Measurements from ENCODE around the gene MOCOS. TPM values are rescaled to one million over a fixed set of nuclear protein-coding genes. Genes with fewer than 3 reads are reported as not detected.

The MOCOS gene
- polyA plus RNA-seq, 1 donor, result 3.8 TPM

- no peak overlapping the region for H3K4me3 ChIP-seq (ENCODE audit: low read length)
- H3K27ac ChIP-seq (ENCODE audit: low read length), result no peak overlapping the region
- DNase-seq, result peak in 1 of 2 donors; percentile 36
- H3K36me3 ChIP-seq (ENCODE audit: control insufficient read depth, insufficient read depth, low read length), result no peaks in the 10 kb centered on the region
- H3K27me3 ChIP-seq (ENCODE audit: control insufficient read depth, insufficient read depth, low read length), result peaks cover 11% of the 10 kb centered on the region
- no peaks in the 10 kb centered on the region for H3K9me3 ChIP-seq (ENCODE audit: control insufficient read depth, low read depth, low read length)
- WGBS (ENCODE audit: insufficient coverage, low lambda C conversion rate), result 40% methylated on average over 2 of the region's 6 CpGs
- H3K4me1 ChIP-seq (ENCODE audit: control insufficient read depth, insufficient read depth, low read length), result no peaks in the 10 kb centered on the region
Observed at GRCh38 chr18:36284671-36285295, 97.5 kb downstream of the MOCOS start.

GRCh38 chr18:36287653-36288052 is 100.4 kb downstream of the MOCOS start:
- Histone ChIP-seq H3K4me3 (ENCODE audit: low read length) (no peak overlapping the region), H3K9me3 (ENCODE audit: control insufficient read depth, low read depth, low read length) (no peaks in the 10 kb centered on the region), H3K27ac (ENCODE audit: low read length) (no peak overlapping the region), H3K36me3 (ENCODE audit: control insufficient read depth, insufficient read depth, low read length) (no peaks in the 10 kb centered on the region), H3K27me3 (ENCODE audit: control insufficient read depth, insufficient read depth, low read length) (peaks cover 6% of the 10 kb centered on the region), H3K4me1 (ENCODE audit: control insufficient read depth, insufficient read depth, low read length) (no peaks in the 10 kb centered on the region)
- DNase-seq, result no peak
- WGBS (ENCODE audit: insufficient coverage, low lambda C conversion rate), result no CpG with 5 or more reads among the region's 2 CpGs

GRCh38 chr18:36288689-36289088 is 101.4 kb downstream of the MOCOS start:
- no peaks in the 10 kb centered on the region for H3K9me3 ChIP-seq (ENCODE audit: control insufficient read depth, low read depth, low read length)
- no peaks in the 10 kb centered on the region for H3K36me3 ChIP-seq (ENCODE audit: control insufficient read depth, insufficient read depth, low read length)
- H3K4me3 ChIP-seq (ENCODE audit: low read length), result no peak overlapping the region
- DNase-seq, result no peak
- H3K4me1 ChIP-seq (ENCODE audit: control insufficient read depth, insufficient read depth, low read length), result no peaks in the 10 kb centered on the region
- peaks cover 6% of the 10 kb centered on the region for H3K27me3 ChIP-seq (ENCODE audit: control insufficient read depth, insufficient read depth, low read length)
- H3K27ac ChIP-seq (ENCODE audit: low read length), result no peak overlapping the region

GRCh38 chr18:36294031-36294430 is 106.7 kb downstream of the MOCOS start:
- no peaks in the 10 kb centered on the region for H3K36me3 ChIP-seq (ENCODE audit: control insufficient read depth, insufficient read depth, low read length)
- no peaks in the 10 kb centered on the region for H3K4me1 ChIP-seq (ENCODE audit: control insufficient read depth, insufficient read depth, low read length)
- H3K4me3 ChIP-seq (ENCODE audit: low read length), result no peak overlapping the region
- H3K9me3 ChIP-seq (ENCODE audit: control insufficient read depth, low read depth, low read length), result no peaks in the 10 kb centered on the region
- WGBS (ENCODE audit: insufficient coverage, low lambda C conversion rate), result no CpG with 5 or more reads among the region's 1 CpG
- DNase-seq, result no peak
- H3K27ac ChIP-seq (ENCODE audit: low read length), result no peak overlapping the region
- H3K27me3 ChIP-seq (ENCODE audit: control insufficient read depth, insufficient read depth, low read length), result peaks cover 48% of the 10 kb centered on the region

GRCh38 chr18:36295214-36295613 is 107.9 kb downstream of the MOCOS start:
- peaks cover 60% of the 10 kb centered on the region for H3K27me3 ChIP-seq (ENCODE audit: control insufficient read depth, insufficient read depth, low read length)
- H3K9me3 ChIP-seq (ENCODE audit: control insufficient read depth, low read depth, low read length), result no peaks in the 10 kb centered on the region
- no peak overlapping the region for H3K4me3 ChIP-seq (ENCODE audit: low read length)
- H3K36me3 ChIP-seq (ENCODE audit: control insufficient read depth, insufficient read depth, low read length), result no peaks in the 10 kb centered on the region
- DNase-seq, result no peak
- no peaks in the 10 kb centered on the region for H3K4me1 ChIP-seq (ENCODE audit: control insufficient read depth, insufficient read depth, low read length)
- no peak overlapping the region for H3K27ac ChIP-seq (ENCODE audit: low read length)
- WGBS (ENCODE audit: insufficient coverage, low lambda C conversion rate), result no CpG with 5 or more reads among the region's 1 CpG

GRCh38 chr18:36295880-36296301 is 108.6 kb downstream of the MOCOS start:
- no CpG with 5 or more reads among the region's 21 CpGs for WGBS (ENCODE audit: insufficient coverage, low lambda C conversion rate)
- Histone ChIP-seq H3K9me3 (ENCODE audit: control insufficient read depth, low read depth, low read length) (no peaks in the 10 kb centered on the region), H3K27ac (ENCODE audit: low read length) (no peak overlapping the region), H3K4me1 (ENCODE audit: control insufficient read depth, insufficient read depth, low read length) (no peaks in the 10 kb centered on the region), H3K4me3 (ENCODE audit: low read length) (no peak overlapping the region), H3K36me3 (ENCODE audit: control insufficient read depth, insufficient read depth, low read length) (no peaks in the 10 kb centered on the region), H3K27me3 (ENCODE audit: control insufficient read depth, insufficient read depth, low read length) (peaks cover 65% of the 10 kb centered on the region)
- DNase-seq, result no peak

- Histone ChIP-seq H3K27me3 (ENCODE audit: control insufficient read depth, insufficient read depth, low read length) (peaks cover 67% of the 10 kb centered on the region), H3K36me3 (ENCODE audit: control insufficient read depth, insufficient read depth, low read length) (no peaks in the 10 kb centered on the region), H3K4me3 (ENCODE audit: low read length) (peak overlapping the region; percentile 28), H3K4me1 (ENCODE audit: control insufficient read depth, insufficient read depth, low read length) (no peaks in the 10 kb centered on the region), H3K27ac (ENCODE audit: low read length) (no peak overlapping the region), H3K9me3 (ENCODE audit: control insufficient read depth, low read depth, low read length) (no peaks in the 10 kb centered on the region)
- no CpG with 5 or more reads among the region's 47 CpGs for WGBS (ENCODE audit: insufficient coverage, low lambda C conversion rate)
- DNase-seq, result peak in 1 of 2 donors; percentile 60
Observed at GRCh38 chr18:36296650-36297416, 109.5 kb downstream of the MOCOS start.

GRCh38 chr18:36297417-36298125 is 110.3 kb downstream of the MOCOS start, which contains the start of gene FHOD3:
FHOD3 (plus strand) TSS chr18:36297713; CDS start chr18:36297836, 123 bp downstream.
- no peaks in the 10 kb centered on the region for H3K36me3 ChIP-seq (ENCODE audit: control insufficient read depth, insufficient read depth, low read length)
- H3K4me3 ChIP-seq (ENCODE audit: low read length), result peak within 1 kb of the TSS; percentile 33
- no peak within 1 kb of the TSS for H3K27ac ChIP-seq (ENCODE audit: low read length)
- peak in 1 of 2 donors; percentile 30 for DNase-seq
- H3K9me3 ChIP-seq (ENCODE audit: control insufficient read depth, low read depth, low read length), result no peaks in the 10 kb centered on the region
- H3K4me1 ChIP-seq (ENCODE audit: control insufficient read depth, insufficient read depth, low read length), result no peaks in the 10 kb centered on the region
- peaks cover 71% of the 10 kb centered on the region for H3K27me3 ChIP-seq (ENCODE audit: control insufficient read depth, insufficient read depth, low read length)
- WGBS (ENCODE audit: insufficient coverage, low lambda C conversion rate), result no CpG with 5 or more reads among the region's 91 CpGs

GRCh38 chr18:36298126-36298741 is 110.9 kb downstream of the MOCOS start:
- no peaks in the 10 kb centered on the region for H3K4me1 ChIP-seq (ENCODE audit: control insufficient read depth, insufficient read depth, low read length)
- H3K27ac ChIP-seq (ENCODE audit: low read length), result no peak overlapping the region
- H3K27me3 ChIP-seq (ENCODE audit: control insufficient read depth, insufficient read depth, low read length), result peaks cover 77% of the 10 kb centered on the region
- peak overlapping the region; percentile 33 for H3K4me3 ChIP-seq (ENCODE audit: low read length)
- DNase-seq, result no peak
- H3K9me3 ChIP-seq (ENCODE audit: control insufficient read depth, low read depth, low read length), result no peaks in the 10 kb centered on the region
- no peaks in the 10 kb centered on the region for H3K36me3 ChIP-seq (ENCODE audit: control insufficient read depth, insufficient read depth, low read length)
- WGBS (ENCODE audit: insufficient coverage, low lambda C conversion rate), result no CpG with 5 or more reads among the region's 67 CpGs

- H3K36me3 ChIP-seq (ENCODE audit: control insufficient read depth, insufficient read depth, low read length), result no peaks in the 10 kb centered on the region
- no peaks in the 10 kb centered on the region for H3K9me3 ChIP-seq (ENCODE audit: control insufficient read depth, low read depth, low read length)
- H3K27me3 ChIP-seq (ENCODE audit: control insufficient read depth, insufficient read depth, low read length), result peaks cover 77% of the 10 kb centered on the region
- no peak overlapping the region for H3K27ac ChIP-seq (ENCODE audit: low read length)
- 93% methylated on average over 2 of the region's 6 CpGs for WGBS (ENCODE audit: insufficient coverage, low lambda C conversion rate)
- H3K4me3 ChIP-seq (ENCODE audit: low read length), result no peak overlapping the region
- no peak for DNase-seq
- H3K4me1 ChIP-seq (ENCODE audit: control insufficient read depth, insufficient read depth, low read length), result no peaks in the 10 kb centered on the region
Observed at GRCh38 chr18:36299015-36299414, 111.7 kb downstream of the MOCOS start.
